RWPE2 (cell line): ENCODE results near the gene PHRF1.

Experiments used
- ATAC-seq: fragments of 200-7000 bp; cut with Tn5 transposase; 3 replicates; pipeline ENCODE4 v1.9.1; 2021; ENCODE audit warnings: low read depth
- DNase-seq: peaks from one replicate; pipeline ENCODE4 v3.0.0-alpha.2; 2020; ENCODE audit warnings: low spot score
- H3K27ac ChIP-seq: fragments of 450-650 bp; 2 replicates; pipeline ENCODE4 v1.5.1; 2017; ENCODE audit warnings: mild to moderate bottlenecking; ENCODE audit not compliant: poor library complexity, severe bottlenecking
- H3K27me3 ChIP-seq: fragments of 250-450 bp; sonication (Bioruptor Pico); 2 replicates; pipeline ENCODE4 v1.5.1; 2021; ENCODE audit warnings: mild to moderate bottlenecking, moderate library complexity; ENCODE audit not compliant: insufficient read depth, poor library complexity, severe bottlenecking
- H3K36me3 ChIP-seq: fragments of 250-450 bp; sonication (Bioruptor Pico); 2 replicates; pipeline ENCODE4 v1.5.1; 2020; ENCODE audit warnings: low read depth, mild to moderate bottlenecking, moderate library complexity
- H3K4me1 ChIP-seq: fragments of 250-450 bp; sonication (Bioruptor Pico); 2 replicates; pipeline ENCODE4 v1.5.1; 2021; ENCODE audit warnings: mild to moderate bottlenecking, moderate library complexity; ENCODE audit not compliant: insufficient read depth, poor library complexity, severe bottlenecking
- H3K4me3 ChIP-seq: fragments of 250-450 bp; sonication (Bioruptor Pico); 2 replicates; pipeline ENCODE4 v1.5.1; 2021; ENCODE audit warnings: mild to moderate bottlenecking, moderate library complexity; ENCODE audit not compliant: severe bottlenecking
- H3K9me3 ChIP-seq: fragments of 250-450 bp; sonication (Bioruptor Pico); 2 replicates; pipeline ENCODE4 v1.5.1; 2021; ENCODE audit warnings: mild to moderate bottlenecking, moderate library complexity; ENCODE audit not compliant: severe bottlenecking
- CTCF ChIP-seq: fragments of 450-650 bp; IDR thresholded peaks from one replicate; pipeline ENCODE4 v1.5.1; 2017; ENCODE audit warnings: mild to moderate bottlenecking, moderate library complexity; ENCODE audit not compliant: poor library complexity, severe bottlenecking

PHRF1 gene

GRCh38 chr11:640021-640706 is 63.9 kb downstream of the PHRF1 start:
- DNase-seq, result no peak
- Histone ChIP-seq H3K36me3 (peaks cover 17% of the 10 kb centered on the region), H3K9me3 (no peaks in the 10 kb centered on the region), H3K4me1 (no peaks in the 10 kb centered on the region), H3K27ac (no peak overlapping the region), H3K27me3 (no peaks in the 10 kb centered on the region), H3K4me3 (no peak overlapping the region)
- no peak for TF ChIP-seq CTCF
- no peak for ATAC-seq

- Histone ChIP-seq H3K27ac (no peak overlapping the region), H3K36me3 (peaks cover 19% of the 10 kb centered on the region), H3K4me1 (no peaks in the 10 kb centered on the region), H3K27me3 (no peaks in the 10 kb centered on the region), H3K4me3 (no peak overlapping the region), H3K9me3 (no peaks in the 10 kb centered on the region)
- no peak for DNase-seq
- ATAC-seq, result no peak
- TF ChIP-seq CTCF, result no peak
Measured at GRCh38 chr11:641806-642370, 65.6 kb downstream of the PHRF1 start.

- ATAC-seq (no peak), DNase-seq (no peak)
- H3K27ac ChIP-seq, result no peak overlapping the region
- H3K4me3 ChIP-seq, result no peak overlapping the region
- no peaks in the 10 kb centered on the region for H3K9me3 ChIP-seq
- no peaks in the 10 kb centered on the region for H3K4me1 ChIP-seq
- no peak for TF ChIP-seq CTCF
- H3K27me3 ChIP-seq, result no peaks in the 10 kb centered on the region
- peaks cover 21% of the 10 kb centered on the region for H3K36me3 ChIP-seq
Measured at GRCh38 chr11:643366-643765, 67.1 kb downstream of the PHRF1 start.

GRCh38 chr11:643849-644738 is 67.8 kb downstream of the PHRF1 start:
- no peaks in the 10 kb centered on the region for H3K27me3 ChIP-seq
- peaks cover 26% of the 10 kb centered on the region for H3K36me3 ChIP-seq
- no peak overlapping the region for H3K4me3 ChIP-seq
- ATAC-seq (no peak), DNase-seq (no peak)
- no peaks in the 10 kb centered on the region for H3K9me3 ChIP-seq
- no peak overlapping the region for H3K27ac ChIP-seq
- TF ChIP-seq CTCF, result no peak
- no peaks in the 10 kb centered on the region for H3K4me1 ChIP-seq
